ENCODE measurements around the gene TES.
"Not testable (repeated sequence)": the region's sequence is repeated elsewhere in the genome, so short reads cannot be mapped to it uniquely, and the experiment has no call there.

TES gene

DNA sequence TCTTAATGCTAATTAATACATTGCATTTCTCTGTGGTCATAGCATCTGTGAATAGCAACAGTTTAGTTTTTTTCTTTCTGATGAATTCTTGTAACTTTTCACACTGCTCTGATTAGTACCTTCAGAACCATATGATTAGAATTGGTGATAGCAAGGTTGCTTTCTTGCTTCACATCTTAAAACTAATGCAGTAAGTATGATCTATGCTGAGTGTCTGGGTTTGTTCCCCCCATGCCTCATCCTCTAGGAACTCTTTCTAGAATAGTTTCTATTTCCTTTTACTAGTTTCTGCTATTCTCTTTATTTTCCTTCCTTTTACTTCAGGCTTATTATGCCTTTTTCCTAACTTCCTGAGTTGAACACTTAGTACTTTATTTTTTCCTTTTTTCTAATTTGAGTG is 32.4 kb downstream of the TES start:
- no peak for DNase-seq (ENCODE audit: low read depth in 2 of 2)

GRCh38 chr7:116244803-116245202 is 34.5 kb downstream of the TES start:
- not testable (repeated sequence) for DNase-seq (ENCODE audit: low read depth in 2 of 2)

DNA sequence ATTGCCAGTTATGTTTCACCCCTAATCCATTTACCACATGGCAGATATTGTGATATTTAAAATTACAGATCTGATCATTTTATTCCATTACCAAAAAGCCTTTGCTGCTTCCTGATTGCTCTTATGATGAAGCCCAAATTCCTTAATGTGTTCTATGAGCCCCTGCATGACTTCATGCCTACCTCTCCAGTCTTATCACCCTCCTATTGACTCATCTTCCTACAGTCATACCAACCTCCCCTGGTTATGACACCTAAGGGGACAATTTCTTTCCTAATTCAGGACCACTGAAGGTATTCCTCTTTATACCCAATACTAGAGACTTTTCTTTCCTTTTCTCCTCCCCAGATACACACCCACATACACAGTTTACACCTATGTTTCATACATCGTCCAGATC is 36.0 kb downstream of the TES start:
- no peak for DNase-seq (ENCODE audit: low read depth in 2 of 2)

DNA sequence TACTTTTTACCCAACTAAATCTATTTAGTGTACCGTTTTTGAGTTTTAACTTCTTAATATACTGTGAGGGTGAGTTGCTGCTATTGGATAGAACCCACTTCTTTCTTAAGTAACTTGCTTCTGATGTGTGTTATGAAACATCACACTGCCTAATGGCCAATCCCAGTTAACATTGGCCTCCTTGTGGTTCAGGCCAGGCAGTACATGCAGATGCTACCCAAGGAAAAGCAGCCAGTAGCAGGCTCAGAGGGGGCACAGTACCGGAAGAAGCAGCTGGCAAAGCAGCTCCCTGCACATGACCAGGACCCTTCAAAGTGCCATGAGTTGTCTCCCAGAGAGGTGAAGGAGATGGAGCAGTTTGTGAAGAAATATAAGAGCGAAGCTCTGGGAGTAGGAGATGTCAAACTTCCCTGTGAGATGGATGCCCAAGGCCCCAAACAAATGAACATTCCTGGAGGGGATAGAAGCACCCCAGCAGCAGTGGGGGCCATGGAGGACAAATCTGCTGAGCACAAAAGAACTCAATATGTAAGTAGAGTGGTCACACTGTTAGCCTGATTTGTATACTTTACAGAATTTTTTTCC is 39.7 kb downstream of the TES start:
- no peak for DNase-seq (ENCODE audit: low read depth in 2 of 2)

DNA sequence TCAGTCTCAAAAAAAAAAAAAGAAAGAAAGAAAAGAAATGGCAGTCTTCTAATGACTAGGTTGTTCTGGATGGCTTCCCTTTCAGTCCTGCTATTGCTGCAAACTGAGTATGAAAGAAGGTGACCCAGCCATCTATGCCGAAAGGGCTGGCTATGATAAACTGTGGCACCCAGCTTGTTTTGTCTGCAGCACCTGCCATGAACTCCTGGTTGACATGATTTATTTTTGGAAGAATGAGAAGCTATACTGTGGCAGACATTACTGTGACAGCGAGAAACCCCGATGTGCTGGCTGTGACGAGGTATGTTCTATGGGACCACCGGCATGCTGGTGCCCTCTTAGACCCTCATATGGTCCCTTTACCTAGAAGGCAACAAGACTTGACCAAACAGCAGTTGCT is 41.3 kb downstream of the TES start:
- DNase-seq (ENCODE audit: low read depth in 2 of 2) = no peak

DNA sequence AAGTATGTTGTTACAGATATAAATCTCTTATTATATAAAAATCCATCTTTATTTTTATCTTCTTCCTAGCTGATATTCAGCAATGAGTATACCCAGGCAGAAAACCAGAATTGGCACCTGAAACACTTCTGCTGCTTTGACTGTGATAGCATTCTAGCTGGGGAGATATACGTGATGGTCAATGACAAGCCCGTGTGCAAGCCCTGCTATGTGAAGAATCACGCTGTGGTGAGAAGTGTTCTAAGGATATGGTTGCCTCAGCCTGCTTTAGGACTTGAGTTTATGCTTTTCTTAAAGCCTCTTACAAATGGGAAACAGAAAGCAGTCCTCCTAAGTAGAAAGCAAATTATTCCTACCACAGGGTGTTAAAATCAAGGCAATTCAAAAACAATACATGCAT is 41.9 kb downstream of the TES start:
- DNase-seq (ENCODE audit: low read depth in 2 of 2) = no peak

DNA sequence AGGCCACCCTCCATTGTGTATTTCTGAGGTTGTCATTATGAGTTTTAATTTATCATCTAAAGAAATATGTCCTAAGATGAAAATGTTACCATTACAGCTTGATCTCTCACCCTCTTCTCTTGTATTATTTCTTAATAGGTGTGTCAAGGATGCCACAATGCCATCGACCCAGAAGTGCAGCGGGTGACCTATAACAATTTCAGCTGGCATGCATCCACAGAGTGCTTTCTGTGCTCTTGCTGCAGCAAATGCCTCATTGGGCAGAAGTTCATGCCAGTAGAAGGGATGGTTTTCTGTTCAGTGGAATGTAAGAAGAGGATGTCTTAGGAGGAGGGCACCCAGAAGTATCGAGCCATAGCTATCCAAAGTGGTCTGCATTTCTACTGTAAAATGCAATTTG is 46.8 kb downstream of the TES start:
- no peak for DNase-seq (ENCODE audit: low read depth in 2 of 2)

DNA sequence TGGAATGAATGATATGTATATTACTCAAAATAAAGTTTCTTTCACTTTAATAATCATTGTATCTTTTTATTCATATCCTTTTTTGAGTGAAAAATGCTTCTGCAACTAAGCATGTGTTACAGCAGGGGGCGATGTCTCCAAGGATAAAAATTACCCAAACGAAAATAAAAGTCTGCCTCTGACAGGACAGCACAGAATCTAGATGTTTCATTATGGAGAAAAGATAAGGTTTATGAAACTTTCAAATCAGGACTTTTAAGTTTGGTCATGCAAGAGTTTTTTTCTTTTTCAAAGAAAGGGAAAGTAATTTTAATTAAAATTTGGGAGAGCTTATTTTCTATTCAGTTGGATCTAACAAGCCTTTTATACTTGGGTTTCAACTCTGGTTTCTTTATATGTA is 48.4 kb downstream of the TES start:
- no peak for DNase-seq (ENCODE audit: low read depth in 2 of 2)

DNA sequence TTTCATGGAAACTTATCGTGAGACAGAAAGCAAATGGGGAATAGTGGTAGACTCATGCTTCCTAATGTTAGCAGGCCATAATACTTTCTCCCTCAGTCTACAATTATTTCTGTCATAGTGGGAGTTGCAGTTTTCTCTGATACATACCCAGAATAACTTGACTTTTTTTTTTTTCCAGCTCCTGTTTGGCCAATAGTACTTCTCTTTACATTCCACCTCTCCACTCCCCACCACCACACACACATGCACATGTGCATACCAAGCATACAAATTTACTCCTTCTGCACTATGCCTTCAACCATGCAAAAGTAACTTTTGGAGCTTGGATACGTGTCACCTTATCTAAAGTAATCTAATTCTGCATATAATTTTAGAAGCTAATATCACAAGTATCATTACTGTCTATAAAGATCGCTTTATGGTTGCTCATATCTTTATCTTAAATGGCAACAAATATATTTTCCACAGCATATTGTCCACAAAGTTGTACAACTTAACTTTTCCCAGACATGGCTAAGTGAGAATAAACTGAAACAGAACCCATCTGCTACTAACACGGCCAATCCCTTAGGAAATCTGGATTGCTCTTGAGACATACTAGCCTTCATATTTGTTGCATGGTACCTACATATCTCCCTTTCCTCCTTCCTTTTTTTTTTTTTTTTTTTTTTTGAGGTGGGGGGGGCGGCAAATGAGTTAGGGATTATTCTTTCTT is 49.0 kb downstream of the TES start:
- no peak for DNase-seq (ENCODE audit: low read depth in 2 of 2)

DNA sequence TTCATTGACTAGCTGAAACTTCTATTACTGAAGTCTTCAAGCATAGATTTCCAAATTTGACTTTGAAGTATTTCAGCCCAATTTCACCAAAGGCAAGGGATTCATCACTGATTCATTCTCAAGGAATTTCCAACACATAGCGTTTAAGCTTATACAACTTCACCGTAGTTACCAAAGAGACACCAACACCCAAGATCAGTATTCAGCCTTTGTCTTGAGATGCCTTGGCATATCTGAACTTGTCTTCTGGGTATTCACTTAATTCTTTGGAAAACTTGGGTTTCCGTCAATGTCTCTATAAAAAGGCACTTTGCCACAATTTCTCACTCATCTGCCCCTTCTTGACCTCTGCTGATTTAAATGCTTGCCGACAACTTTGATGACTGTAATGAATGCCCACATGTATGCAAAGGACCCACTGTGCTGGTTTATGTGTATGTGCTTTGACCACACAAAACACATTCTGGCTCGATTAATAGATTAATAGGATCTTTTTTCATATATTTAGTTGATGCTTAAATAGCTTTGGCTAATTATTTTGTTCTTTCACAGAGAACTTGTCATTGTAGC is 49.6 kb downstream of the TES start:
- DNase-seq (ENCODE audit: low read depth in 2 of 2) = no peak

DNA sequence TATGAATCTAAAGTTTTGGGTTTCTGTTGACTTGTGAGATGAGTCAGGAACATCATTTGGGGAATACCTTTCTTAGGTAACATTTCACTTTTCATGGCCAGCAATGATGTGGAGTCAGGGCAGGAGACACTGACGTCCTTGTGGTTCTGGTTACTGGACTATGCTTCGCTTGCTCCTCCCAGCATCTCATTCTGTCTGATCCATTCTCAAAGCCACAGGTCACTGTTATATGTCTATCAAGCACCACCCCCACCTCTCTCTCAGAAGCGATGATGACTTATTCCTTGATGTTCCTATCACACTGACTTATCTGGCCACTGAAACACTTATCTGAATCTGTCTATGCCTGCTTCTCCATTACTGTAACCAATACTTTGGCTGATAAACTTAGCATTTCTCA is 51.6 kb downstream of the TES start:
- DNase-seq (ENCODE audit: low read depth in 2 of 2) = no peak

- no peak for DNase-seq (ENCODE audit: low read depth in 2 of 2)
These were observed 55.5 kb downstream of the TES start for GRCh38 chr7:116265881-116266280.

DNA sequence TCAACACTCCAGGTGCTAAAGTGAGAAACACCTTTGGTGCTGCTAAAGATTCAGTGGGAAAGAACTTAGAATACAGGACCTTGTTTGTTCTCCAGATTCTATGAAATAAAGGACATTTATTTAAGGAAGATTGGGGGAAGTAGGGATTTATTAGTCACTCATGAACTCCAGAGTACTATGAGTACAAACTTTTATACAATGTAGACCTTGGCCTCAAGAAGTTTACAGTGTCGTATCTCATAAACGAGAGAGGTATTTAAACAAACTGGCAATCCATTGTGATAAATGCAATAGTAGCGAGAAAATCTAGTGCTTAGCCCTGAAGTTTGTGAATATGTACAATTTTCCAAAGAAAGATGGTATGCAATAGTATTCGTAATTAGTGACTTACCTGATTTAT is 59.1 kb downstream of the TES start:
- no peak for DNase-seq (ENCODE audit: low read depth in 2 of 2)

GRCh38 chr7:116271161-116271913 is 61.0 kb downstream of the TES start:
- no peak for DNase-seq (ENCODE audit: low read depth in 2 of 2)

- DNase-seq (ENCODE audit: low read depth in 2 of 2) = no peak
These were observed 61.9 kb downstream of the TES start for GRCh38 chr7:116271963-116272886.

- DNase-seq (ENCODE audit: low read depth in 2 of 2) = no peak
These were observed 63.1 kb downstream of the TES start for GRCh38 chr7:116273283-116273917.

DNA sequence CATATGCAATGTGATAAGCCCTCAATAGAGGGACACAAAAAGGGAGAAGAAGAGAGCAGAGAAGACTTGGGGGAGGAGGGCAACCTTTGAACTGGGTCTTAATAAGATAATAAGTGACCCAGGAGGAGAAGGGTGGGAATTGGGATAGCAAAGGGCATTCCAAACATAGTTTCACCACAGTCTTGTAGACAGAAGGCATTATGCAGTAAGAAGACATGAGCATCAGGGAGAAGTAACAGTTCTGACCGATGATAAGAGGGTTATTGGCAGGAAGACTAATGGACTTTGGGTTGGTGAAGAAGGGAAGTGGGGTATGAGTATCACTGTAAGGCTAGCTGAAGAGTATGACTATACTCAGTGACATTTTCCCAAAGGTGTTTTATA is 63.6 kb downstream of the TES start:
- no peak for DNase-seq (ENCODE audit: low read depth in 2 of 2)

- no peak for DNase-seq (ENCODE audit: low read depth in 2 of 2)
These were observed 66.7 kb downstream of the TES start for GRCh38 chr7:116277070-116277469.

DNA sequence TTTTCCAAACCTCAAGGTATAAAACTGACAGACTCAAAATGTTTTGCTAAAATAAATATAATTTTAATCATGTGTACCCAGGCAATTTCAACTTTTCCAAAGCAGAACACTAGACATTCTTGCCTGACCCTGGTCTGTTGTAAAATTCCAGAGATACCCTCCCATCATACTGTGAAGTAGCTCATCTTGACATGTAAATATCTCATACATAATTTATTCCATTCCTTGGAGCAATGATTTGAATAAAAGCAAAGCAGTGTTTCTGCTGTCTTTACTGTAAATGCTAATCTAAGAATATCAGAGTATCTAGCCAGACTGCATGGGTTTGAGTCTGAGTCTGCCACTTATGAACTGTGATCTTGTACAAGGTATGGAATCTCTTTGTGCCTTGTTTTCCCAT is 68.9 kb downstream of the TES start:
- DNase-seq (ENCODE audit: low read depth in 2 of 2) = no peak

- no peak for DNase-seq (ENCODE audit: low read depth in 2 of 2)
These were observed 70.5 kb downstream of the TES start for GRCh38 chr7:116280803-116281202.

- no peak for DNase-seq (ENCODE audit: low read depth in 2 of 2)
These were observed 73.4 kb downstream of the TES start for GRCh38 chr7:116283595-116284204.

Measured in stimulated activated CD8-positive, alpha-beta memory T cell treated with anti-CD3 and anti-CD28 coated beads, Interleukin-2, amount 100 ng/mL, for 1 hour (primary cell).